AG04449 (cell line): Measurements from ENCODE around the gene INS.

Experiments
- CTCF ChIA-PET: fragments of 350-600 bp; formaldehyde crosslinking; extraction: SDS; loops from one replicate; lab custom pipeline; 2021; ENCODE audit warnings: antibody characterized with exemption; lab: Yijun Ruan, JAX
- POLR2A ChIA-PET: fragments of 400-600, 350-600 bp; formaldehyde crosslinking; extraction: SDS; loops from one replicate; lab custom pipeline; 2020; ENCODE audit warnings: antibody characterized with exemption, inconsistent platforms; lab: Yijun Ruan, JAX
- DNase-seq: peaks from one replicate; pipeline ENCODE4 v3.0.0-alpha.2; 2010; ENCODE audit warnings: low read depth, low spot score
- H3K4me3 ChIP-seq: 2 replicates; pipeline ENCODE4 v1.5.1; 2011; ENCODE audit warnings: low read depth, mild to moderate bottlenecking, control low read depth, low read length
- TF ChIP-seq, protein P1 (sequence below): IDR thresholded peaks from one replicate; pipeline ENCODE4 v1.5.1; 2011; ENCODE audit warnings: mild to moderate bottlenecking, moderate library complexity, low read length, control low read depth, inconsistent platforms; ENCODE audit not compliant: insufficient read depth; ENCODE audit errors: missing control alignments

INS gene

DNA sequence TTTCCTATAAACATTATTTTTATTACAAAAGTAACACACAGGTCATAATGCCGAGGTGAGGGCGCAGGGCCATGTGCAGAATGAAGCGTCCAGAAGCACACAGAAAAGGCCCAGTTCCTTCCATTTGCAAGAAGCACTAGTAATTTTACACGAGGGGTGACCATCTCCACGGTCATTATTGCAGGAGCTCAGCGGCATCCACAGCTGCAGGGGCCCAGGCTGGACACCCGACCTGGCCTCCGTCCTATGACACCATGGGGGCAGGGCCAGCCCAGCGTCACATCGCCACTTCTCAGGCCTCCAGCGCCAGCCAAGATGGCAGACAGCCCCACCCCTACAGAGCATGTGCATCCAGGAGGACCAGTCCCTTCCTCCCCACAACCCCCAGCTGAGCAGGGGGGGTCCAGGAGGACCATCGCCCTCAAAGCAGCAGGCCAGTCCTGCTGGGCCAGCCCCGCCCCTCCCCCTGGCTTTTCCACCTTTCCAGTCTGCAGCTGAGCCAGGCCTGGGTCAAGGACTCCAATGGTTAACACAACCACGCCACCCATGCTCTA, 25.3 kb downstream of the INS start:
- POLR2A ChIA-PET = no interaction called here
- CTCF ChIA-PET = interaction anchor here (1.2 to 9.2 kb wide), 2 partner anchors 14 to 99 kb away, joined by 4 to 70 read pairs; no protein-coding TSS in a partner anchor
- no peak for DNase-seq

DNA sequence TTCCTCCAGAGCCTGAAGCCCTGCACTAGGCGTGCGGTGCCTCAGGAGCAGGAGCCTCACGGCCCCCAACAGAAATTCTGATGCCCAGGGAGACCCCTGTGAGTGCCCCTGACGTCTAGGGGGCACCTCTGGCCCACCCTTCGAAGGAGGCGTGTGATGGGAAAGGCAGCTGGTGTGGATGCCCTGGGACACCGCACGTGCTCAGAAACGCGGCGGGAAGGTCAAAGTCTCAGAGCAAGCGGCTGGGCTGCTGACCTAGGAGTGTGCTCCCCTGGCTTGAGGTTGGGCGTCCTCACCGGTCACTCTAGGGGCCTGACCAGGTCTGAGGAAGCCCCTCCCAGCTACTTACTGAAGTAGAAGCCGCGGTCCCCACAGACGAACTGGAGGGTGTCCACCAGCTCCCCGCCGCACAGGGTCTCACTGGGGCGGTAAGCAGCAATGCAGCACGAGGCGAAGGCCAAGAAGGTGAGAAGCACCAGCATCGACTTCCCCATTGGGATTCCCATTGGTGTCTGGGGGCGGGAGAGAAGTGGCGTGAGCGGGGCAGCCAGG, 25.9 kb downstream of the INS start:
- ChIA-PET CTCF (interaction anchor here (1.2 to 9.2 kb wide), 2 partner anchors 15 to 99 kb away, joined by 4 to 70 read pairs; no protein-coding TSS in a partner anchor), POLR2A (no interaction called here)
- DNase-seq = no peak
- no peak overlapping the region for H3K4me3 ChIP-seq
- TF ChIP-seq, protein P1, sequence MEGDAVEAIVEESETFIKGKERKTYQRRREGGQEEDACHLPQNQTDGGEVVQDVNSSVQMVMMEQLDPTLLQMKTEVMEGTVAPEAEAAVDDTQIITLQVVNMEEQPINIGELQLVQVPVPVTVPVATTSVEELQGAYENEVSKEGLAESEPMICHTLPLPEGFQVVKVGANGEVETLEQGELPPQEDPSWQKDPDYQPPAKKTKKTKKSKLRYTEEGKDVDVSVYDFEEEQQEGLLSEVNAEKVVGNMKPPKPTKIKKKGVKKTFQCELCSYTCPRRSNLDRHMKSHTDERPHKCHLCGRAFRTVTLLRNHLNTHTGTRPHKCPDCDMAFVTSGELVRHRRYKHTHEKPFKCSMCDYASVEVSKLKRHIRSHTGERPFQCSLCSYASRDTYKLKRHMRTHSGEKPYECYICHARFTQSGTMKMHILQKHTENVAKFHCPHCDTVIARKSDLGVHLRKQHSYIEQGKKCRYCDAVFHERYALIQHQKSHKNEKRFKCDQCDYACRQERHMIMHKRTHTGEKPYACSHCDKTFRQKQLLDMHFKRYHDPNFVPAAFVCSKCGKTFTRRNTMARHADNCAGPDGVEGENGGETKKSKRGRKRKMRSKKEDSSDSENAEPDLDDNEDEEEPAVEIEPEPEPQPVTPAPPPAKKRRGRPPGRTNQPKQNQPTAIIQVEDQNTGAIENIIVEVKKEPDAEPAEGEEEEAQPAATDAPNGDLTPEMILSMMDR = no peak

More for the DNA sequence above, 25.3 kb downstream of the INS start:
- TF ChIP-seq, protein P1 = no peak
- H3K4me3 ChIP-seq = no peak overlapping the region

DNA sequence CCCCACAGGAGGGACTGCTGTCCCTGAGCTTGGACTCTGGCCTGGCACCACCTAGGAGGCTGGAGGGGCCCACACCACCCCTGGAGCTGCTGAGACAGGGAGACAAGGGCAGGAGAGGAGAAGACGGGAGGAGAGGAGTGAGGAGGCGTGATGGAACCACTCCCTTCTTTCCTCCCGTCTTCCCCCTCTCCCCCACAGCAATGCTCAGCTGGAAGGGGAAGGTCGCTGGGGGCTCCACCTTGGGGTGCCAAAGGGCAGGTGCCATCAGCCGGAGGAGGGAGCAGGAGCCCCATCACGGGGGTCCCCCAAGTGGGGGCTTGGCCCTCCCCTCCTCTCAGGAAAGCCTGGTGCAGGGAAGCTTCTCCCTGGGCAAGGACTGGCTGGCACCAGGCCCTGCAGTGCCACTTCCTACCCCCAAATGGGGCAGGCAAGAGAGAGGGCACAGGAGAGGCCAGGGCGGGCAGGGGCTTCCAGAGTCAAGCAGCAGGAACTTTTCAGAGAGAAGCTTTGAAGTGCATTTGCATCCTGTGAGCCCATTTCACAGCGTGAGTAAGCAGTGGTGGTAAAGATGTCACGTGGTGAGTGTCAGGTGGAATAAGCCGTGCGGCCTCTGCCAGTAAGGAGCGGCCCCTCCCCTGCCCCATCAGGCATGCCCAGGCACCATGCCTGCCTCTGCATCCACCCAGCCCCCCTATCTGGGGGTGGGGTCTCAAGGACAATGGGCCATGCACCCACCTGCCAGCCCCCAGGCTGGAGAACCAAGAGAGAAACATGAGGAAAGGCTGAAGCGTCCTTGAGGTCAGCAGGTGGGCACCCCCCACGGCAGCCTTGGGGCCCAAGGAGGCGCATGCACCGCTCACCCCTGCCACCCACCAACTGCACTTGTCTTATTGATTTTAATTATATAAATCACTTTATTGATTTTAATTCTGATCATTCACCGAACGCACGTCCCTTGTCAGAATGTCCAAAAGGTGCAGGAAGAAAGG, 26.7 kb downstream of the INS start:
- no peak overlapping the region for H3K4me3 ChIP-seq
- DNase-seq = no peak
- ChIA-PET CTCF (interaction anchor here (1.2 to 1.9 kb wide), 2 partner anchors 16 to 98 kb away, joined by 4 to 9 read pairs; no protein-coding TSS in a partner anchor), POLR2A (no interaction called here)
- TF ChIP-seq, protein P1 = no peak

DNA sequence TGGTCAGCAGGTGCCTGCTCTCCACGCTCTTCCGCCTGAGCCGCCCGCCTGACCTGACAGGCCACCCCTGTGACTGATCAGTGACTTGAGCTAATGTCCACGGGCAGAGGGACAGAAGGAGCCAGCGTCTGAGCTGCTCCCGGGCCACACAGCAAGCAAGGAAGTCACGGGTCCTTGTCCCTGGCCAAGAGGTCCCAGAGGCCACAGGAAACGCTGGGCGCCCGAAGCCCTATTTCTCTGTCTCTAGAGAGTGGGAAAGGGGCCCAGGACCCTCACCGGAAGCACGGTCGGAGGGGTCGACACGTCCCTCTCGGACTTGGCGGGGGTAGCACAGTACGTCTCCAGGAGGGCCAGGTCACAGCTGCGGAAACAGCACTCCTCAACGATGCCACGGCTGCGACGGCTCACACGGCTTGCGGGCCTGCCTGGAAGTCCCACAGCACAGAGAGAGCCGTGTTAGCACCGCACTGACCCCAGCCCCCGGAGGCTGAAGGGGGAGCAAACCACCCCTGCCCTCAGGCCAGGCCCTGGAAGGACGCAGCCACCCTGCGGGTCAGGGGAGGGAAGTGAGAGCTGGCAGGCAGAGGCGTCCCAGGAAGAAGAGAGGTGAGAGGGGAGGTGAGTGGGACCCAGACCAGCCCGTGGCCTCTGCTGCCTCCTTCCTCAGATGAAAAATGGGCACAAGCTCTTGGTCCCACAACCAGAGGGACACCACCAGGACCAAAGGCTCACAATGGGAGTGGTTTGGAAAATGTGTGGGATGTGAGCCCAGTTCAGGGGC, 27.6 kb downstream of the INS start:
- POLR2A ChIA-PET = no interaction called here
- no peak for DNase-seq
- TF ChIP-seq, protein P1 = no peak
- no peak overlapping the region for H3K4me3 ChIP-seq
- CTCF ChIA-PET = interaction anchor here (0.9 to 1.9 kb wide), 2 partner anchors 17 to 481 kb away, joined by 3 to 9 read pairs; no protein-coding TSS in a partner anchor

DNA sequence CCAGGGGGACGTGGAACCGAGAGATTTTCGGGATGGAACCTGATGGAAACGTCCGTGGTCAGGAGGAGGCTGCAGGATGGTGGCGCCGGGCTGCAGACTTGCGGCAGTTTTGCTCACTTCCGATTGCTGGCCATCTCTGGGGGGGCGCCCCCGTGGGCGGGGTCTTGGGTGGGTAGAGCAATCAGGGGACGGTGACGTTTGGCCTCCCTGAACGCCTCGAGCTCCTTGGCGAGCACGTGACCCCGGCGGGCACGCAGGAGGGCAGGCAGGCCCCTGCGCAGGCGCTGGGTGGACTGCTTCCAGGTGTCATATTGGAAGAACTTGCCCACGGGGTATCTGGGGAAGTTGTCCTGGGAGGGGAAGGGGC, 28.2 kb downstream of the INS start:
- no peak overlapping the region for H3K4me3 ChIP-seq
- TF ChIP-seq, protein P1 = no peak
- DNase-seq = no peak
- ChIA-PET POLR2A (no interaction called here), CTCF (interaction anchor here (0.7 to 1.9 kb wide), 3 partner anchors 18 to 480 kb away, joined by 3 to 9 read pairs (median 3); no protein-coding TSS in a partner anchor)
